ENCODE data around the gene KRT81. TPM values are rescaled to one million over a fixed set of nuclear protein-coding genes. Genes with fewer than 3 reads are reported as not detected.

Gene KRT81
- total RNA-seq, 1 donor from 2014 or later: not detected

GRCh38 chr12:52280319-52280795 is 11.0 kb downstream of the KRT81 start:
- Mint-ChIP-seq H3K36me3 (ENCODE audit: unreplicated experiment) (no peaks in the 10 kb centered on the region), H3K27ac (ENCODE audit: unreplicated experiment) (no peak overlapping the region), H3K9me3 (ENCODE audit: unreplicated experiment) (peaks cover 1% of the 10 kb centered on the region)

GRCh38 chr12:52279422-52280318 is 11.7 kb downstream of the KRT81 start:
- no peak for DNase-seq
- Mint-ChIP-seq H3K27ac (ENCODE audit: unreplicated experiment) (no peak overlapping the region), H3K36me3 (ENCODE audit: unreplicated experiment) (no peaks in the 10 kb centered on the region), H3K27me3 (ENCODE audit: unreplicated experiment) (peaks cover 2% of the 10 kb centered on the region), H3K9me3 (ENCODE audit: unreplicated experiment) (peaks cover 1% of the 10 kb centered on the region), H3K4me3 (ENCODE audit: unreplicated experiment) (no peak overlapping the region), H3K4me1 (ENCODE audit: low read depth, unreplicated experiment) (no peaks in the 10 kb centered on the region)
- no peak for TF ChIP-seq CTCF (IDR thresholded peaks at IDR 0.05; ENCODE audit: partially characterized antibody, unreplicated experiment)

More at GRCh38 chr12:52280319-52280795, 11.0 kb downstream of the KRT81 start:
- DNase-seq: no peak
- H3K27me3 Mint-ChIP-seq (ENCODE audit: unreplicated experiment): peaks cover 2% of the 10 kb centered on the region
- TF ChIP-seq CTCF (IDR thresholded peaks at IDR 0.05; ENCODE audit: partially characterized antibody, unreplicated experiment): no peak
- no peak overlapping the region for H3K4me3 Mint-ChIP-seq (ENCODE audit: unreplicated experiment)
- no peaks in the 10 kb centered on the region for H3K4me1 Mint-ChIP-seq (ENCODE audit: low read depth, unreplicated experiment)

- DNase-seq: peak; percentile 90
- TF ChIP-seq CTCF (IDR thresholded peaks at IDR 0.05; ENCODE audit: partially characterized antibody, unreplicated experiment): peak; percentile 92
- H3K27ac Mint-ChIP-seq (ENCODE audit: unreplicated experiment): peak overlapping the region; percentile 45
- H3K27me3 Mint-ChIP-seq (ENCODE audit: unreplicated experiment): peaks cover 2% of the 10 kb centered on the region
- H3K36me3 Mint-ChIP-seq (ENCODE audit: unreplicated experiment): no peaks in the 10 kb centered on the region
- no peaks in the 10 kb centered on the region for H3K4me1 Mint-ChIP-seq (ENCODE audit: low read depth, unreplicated experiment)
- H3K4me3 Mint-ChIP-seq (ENCODE audit: unreplicated experiment): peak overlapping the region; percentile 80
- peaks cover 1% of the 10 kb centered on the region for H3K9me3 Mint-ChIP-seq (ENCODE audit: unreplicated experiment)
Measured at GRCh38 chr12:52278575-52279421, 12.5 kb downstream of the KRT81 start.

- Mint-ChIP-seq H3K27me3 (ENCODE audit: unreplicated experiment) (peaks cover 2% of the 10 kb centered on the region), H3K27ac (ENCODE audit: unreplicated experiment) (no peak overlapping the region), H3K36me3 (ENCODE audit: unreplicated experiment) (no peaks in the 10 kb centered on the region), H3K4me3 (ENCODE audit: unreplicated experiment) (no peak overlapping the region), H3K9me3 (ENCODE audit: unreplicated experiment) (peaks cover 1% of the 10 kb centered on the region), H3K4me1 (ENCODE audit: low read depth, unreplicated experiment) (no peaks in the 10 kb centered on the region)
- no peak for TF ChIP-seq CTCF (IDR thresholded peaks at IDR 0.05; ENCODE audit: partially characterized antibody, unreplicated experiment)
- DNase-seq: no peak
Measured at GRCh38 chr12:52277486-52278245, 13.7 kb downstream of the KRT81 start.

Measured in glutamatergic neuron (in vitro differentiated cells).